Left colon (tissue), 2 donors: ENCODE measurements around the gene SUSD5. TPM values are rescaled to one million over a fixed set of nuclear protein-coding genes. Genes with fewer than 3 reads are reported as not detected.
"Not testable (repeated sequence)": the region's sequence is repeated elsewhere in the genome, so short reads cannot be mapped to it uniquely, and the experiment has no call there.

Experiments used
- ATAC-seq: fragments of 200-7000 bp; cut with Tn5 transposase; one replicate; pipeline ENCODE4 v1.9.1; 2020; ENCODE audit warnings: mild to moderate bottlenecking, moderate library complexity
- DNase-seq, 2 donors: peaks; one replicate each; pipeline ENCODE4 v3.0.0-alpha.2; 2020
- intact Hi-C, 2 donors: fragments of 100-400 bp; cut with DNase I in 1 of 2; cut with micrococcal nuclease in 1 of 2; formaldehyde crosslinking; loops; one replicate each; pipeline versions ENCODE4 v1.11.2 to v1.14.0; 2022; cut with DNase I, micrococcal nuclease
- total RNA-seq, 2 donors: library from RNA; stranded (reverse); fragmentation: NEBNext Ultra II Directional; extraction: Animal tissue kit (Norgen Biotek cat#: 25700); gene quantifications; one replicate each; pipeline ENCODE4 v1.2.1, GENCODE V29; 2021
- donor health status: DM: no; HTN: no; CAD: no.
- donor health status: DM: yes; HTN: yes; CAD: no.

SUSD5 gene
- total RNA-seq, 2 donors from 2014 or later: 0.37 to 0.89 TPM

- peak in 1 of 2 donors; percentile 37 for DNase-seq
- intact Hi-C loops: no loop called here
- ATAC-seq: peak; percentile 92
Measured at GRCh38 chr3:33202711-33203457, 15.7 kb downstream of the SUSD5 start.

DNA sequence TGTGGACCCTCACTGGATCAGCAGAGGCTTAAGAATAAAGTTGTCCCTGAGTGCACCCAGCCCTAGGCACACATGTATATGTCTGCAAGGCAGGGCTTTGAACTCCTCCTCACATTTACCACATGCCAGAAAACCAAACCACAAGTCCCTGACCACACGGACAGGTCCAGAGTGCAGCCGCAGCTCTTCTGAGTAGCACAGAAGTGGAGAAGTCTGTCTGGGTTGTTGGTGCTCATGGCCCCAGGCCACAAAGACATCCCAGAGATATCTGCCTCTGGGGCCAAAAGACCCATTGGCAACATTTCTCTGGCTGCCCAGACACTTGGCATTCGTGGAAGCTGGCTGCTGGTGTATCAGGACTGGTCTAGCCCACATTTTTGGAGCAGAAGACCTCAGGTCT, 17.4 kb downstream of the SUSD5 start:
- intact Hi-C loops: no loop called here
- no peak for ATAC-seq
- DNase-seq: no peak

GRCh38 chr3:33196538-33196937, 22.1 kb downstream of the SUSD5 start:
- DNase-seq (no peak), ATAC-seq (peak; percentile 30)
- intact Hi-C loops: no loop called here

- no peak for DNase-seq
- no peak for ATAC-seq
- intact Hi-C loops: no loop called here
Measured at GRCh38 chr3:33194303-33194702, 24.3 kb downstream of the SUSD5 start.

DNA sequence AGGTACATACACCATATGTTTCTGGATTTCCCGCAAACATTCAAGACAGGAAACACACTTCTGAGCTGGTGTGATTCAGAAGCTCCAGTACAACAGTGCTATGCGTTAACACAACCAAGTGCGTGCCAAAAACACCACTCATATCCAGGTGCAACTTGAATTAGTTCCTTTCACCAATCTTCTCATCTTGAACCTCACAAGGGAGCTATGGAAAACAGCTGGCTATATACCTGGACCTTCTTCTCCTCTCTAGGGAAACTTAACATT, 31.3 kb downstream of the SUSD5 start:
- DNase-seq (no peak), ATAC-seq (no peak)
- intact Hi-C loops: no loop called here

DNA sequence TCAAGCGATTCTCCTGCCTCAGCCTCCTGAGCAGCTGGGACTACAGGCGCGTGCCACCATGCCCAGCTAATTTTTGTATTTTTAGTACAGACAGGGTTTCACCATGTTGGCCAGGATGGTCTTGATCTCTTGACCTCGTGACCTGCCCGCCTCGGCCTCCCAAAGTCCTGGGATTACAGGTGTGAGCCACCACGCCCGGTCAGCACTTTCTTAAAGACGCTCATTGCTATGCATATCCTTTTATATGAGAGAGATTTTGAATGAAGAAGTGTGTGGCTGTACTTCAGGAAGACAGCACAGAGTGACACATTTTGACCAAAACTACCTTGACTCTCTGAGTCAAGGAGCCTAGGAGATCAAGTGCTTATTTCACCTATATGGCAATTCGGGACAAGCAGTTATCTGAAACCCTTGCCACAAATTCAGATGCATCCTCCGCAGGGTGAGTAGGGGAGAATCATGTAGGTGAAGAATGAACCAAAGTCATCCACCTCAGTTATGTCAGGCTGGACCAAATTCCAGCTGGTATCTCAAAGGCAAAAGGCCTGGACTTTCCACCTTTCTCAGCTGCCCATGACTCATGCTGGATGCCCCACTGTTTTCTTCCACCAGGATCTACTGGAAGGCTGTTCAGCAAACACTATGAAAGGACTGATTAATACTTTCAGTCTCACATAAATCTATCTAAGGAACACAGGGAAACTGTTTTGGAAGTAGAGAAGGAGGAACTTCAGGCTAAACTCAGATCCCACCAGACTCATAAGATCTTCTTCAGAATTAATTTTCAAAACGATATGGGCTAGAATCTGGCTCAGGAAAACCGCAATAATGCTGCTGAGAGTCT, 31.9 kb downstream of the SUSD5 start:
- no peak for ATAC-seq
- no peak for DNase-seq
- intact Hi-C loops: no loop called here

GRCh38 chr3:33184863-33185262, 33.7 kb downstream of the SUSD5 start:
- DNase-seq (no peak), ATAC-seq (no peak)
- intact Hi-C loops: no loop called here

DNA sequence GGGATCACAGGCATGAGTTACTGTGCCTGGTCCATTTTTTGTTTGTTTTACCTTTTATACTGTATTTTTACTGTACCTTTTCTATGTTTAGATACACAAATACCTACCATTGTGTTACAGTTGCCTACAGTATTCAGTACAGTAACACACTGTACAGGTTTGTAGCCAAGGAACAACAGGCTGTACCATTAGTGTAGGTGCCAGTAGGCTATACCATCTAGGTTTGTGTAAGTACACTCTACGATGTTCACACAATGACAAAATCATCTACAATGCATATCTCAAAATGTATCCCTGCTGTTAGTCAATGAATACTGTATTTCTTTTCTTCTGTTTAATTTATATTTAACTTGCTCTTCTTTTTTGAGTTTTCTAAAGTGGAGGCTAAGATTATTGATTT, 37.0 kb downstream of the SUSD5 start:
- intact Hi-C loops, ATAC-seq: not testable (repeated sequence)

GRCh38 chr3:33181229-33181628, 37.4 kb downstream of the SUSD5 start:
- ATAC-seq (no peak), DNase-seq (no peak)
- intact Hi-C loops: no loop called here

More for the DNA sequence above, 37.0 kb downstream of the SUSD5 start:
- DNase-seq: not testable (repeated sequence)

- no peak for DNase-seq
- ATAC-seq: no peak
- intact Hi-C loops: no loop called here
Measured at GRCh38 chr3:33179132-33179531, 39.5 kb downstream of the SUSD5 start.

GRCh38 chr3:33174711-33175414, 43.7 kb downstream of the SUSD5 start:
- no peak for DNase-seq
- intact Hi-C loops: no loop called here
- no peak for ATAC-seq

DNA sequence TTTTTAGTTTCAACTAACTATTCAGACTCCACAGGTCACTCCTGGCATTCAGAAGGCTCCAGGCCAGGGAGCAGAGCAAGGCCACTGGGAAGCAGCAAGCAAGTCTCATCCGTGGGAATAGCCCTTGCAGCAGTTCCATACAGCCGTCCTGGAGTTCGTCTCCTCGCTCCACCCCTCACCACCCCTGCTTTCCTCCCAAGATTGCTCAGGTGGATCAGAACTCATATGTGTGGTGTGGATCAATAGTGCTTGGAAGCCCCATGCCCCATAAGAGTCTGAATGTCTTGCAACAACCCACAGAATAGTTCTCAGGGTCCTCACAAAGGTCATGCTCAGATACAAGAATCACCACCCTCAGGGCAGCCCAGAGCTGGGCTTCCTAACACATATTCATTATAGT, 44.5 kb downstream of the SUSD5 start:
- intact Hi-C loops: no loop called here
- ATAC-seq (no peak), DNase-seq (no peak)

DNA sequence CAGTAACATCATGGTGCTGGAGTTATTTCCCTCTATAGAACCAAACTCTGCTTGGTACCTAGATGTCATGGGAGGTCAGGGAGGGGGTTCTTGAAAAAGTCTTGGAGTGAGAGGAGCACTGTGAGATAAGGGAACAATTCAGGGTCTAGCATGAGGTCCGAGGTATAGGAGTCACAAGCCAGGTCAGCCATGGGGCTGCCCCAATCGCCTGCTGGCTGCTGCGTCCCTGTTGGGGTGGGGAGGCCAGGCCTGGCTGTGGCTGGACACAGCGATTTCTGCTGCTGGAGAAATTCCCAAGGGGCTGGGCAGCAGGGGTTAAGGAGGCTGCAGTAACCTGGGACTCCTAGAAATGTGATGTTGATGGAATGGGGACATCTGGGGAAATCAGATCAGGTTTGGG, 44.9 kb downstream of the SUSD5 start:
- no peak for ATAC-seq
- intact Hi-C loops: no loop called here
- no peak for DNase-seq

DNA sequence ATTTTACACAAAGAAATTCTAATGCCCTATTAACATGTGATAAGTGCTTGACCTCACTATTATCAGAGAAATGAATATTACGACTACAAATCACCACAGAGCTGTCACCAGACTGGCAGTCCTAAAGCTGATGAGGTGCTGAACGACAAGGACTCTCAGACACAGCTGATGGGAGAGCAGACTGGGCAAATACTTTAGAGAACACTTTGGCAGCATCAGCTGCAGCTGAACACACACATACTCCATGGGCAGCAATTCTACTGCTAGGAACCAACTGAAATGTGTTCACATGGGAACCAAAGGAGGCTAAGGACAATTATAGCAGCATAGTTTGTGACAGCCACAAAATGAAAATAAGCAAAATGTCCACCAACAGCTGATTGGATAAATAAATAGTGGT, 45.5 kb downstream of the SUSD5 start:
- intact Hi-C loops: no loop called here
- DNase-seq (no peak), ATAC-seq (no peak)

DNA sequence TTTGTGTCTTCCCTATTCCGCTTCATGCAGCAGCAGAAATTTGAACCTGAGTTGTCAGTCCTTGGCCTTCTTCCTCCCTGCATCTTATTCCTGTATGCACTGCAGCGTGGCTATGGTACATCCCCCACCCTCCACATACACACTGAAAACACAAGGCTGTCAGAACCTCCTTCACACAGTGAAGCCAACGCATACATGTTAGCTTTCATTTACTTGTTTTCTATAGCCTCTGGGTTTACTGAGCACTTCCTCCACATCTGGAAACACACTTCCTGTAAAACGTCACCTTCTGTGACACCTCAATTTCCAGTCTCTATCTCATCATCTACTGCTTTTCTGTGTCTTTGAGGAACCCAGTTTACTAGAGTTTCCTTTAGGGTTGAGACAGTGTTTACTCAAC, 47.0 kb downstream of the SUSD5 start:
- intact Hi-C loops: no loop called here
- ATAC-seq (no peak), DNase-seq (no peak)

DNA sequence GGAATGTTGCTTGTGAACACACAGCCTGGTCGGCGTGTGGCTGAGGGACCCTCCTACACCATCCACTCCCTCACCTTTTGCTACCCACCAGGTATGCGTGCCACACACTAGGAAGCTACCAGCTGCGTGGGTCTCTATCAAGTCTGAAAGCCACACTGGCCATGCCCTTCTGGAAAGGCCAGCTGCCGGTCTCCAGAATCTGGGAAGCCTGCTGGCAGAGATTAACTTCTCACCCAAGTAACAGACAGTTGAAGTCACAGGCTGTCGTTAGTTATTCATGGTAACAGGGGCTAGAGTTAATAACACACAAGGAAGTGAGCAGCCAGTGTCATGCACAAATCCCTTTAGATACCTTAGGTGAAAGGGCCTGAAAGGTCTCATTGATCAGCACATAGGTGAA, 48.1 kb downstream of the SUSD5 start:
- intact Hi-C loops: no loop called here
- DNase-seq (no peak), ATAC-seq (no peak)

GRCh38 chr3:33167716-33168336, 50.8 kb downstream of the SUSD5 start:
- ATAC-seq (no peak), DNase-seq (no peak)
- intact Hi-C loops: no loop called here

DNA sequence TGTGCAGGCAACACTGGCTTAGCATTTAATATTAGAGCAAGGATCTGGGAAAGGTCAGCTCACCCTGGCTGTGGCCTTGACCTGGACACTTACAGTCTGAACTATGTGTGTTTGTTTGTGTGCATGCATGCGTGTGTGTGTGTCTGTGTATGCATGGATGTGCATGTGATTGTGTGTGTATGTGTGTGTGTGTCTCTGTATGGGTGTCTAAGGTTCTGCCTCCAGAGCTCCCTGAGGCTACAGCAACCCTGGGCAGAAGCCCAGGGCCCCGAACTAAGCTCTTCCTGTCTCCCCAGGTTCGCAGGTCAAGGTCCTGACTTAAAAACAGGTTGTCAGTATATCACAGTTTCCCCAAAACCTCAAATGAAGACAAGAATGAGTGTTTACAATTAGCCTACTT, 51.3 kb downstream of the SUSD5 start:
- DNase-seq: no peak
- no peak for ATAC-seq
- intact Hi-C loops: no loop called here

- no peak for DNase-seq
- ATAC-seq: no peak
- intact Hi-C loops: no loop called here
Measured at GRCh38 chr3:33166095-33166494, 52.5 kb downstream of the SUSD5 start.

- no peak for DNase-seq
- no peak for ATAC-seq
- intact Hi-C loops: no loop called here
Measured at GRCh38 chr3:33165372-33165771, 53.2 kb downstream of the SUSD5 start.
